Smooth muscle cell (in vitro differentiated cells): Measurements from ENCODE around the gene FHL3. TPM values are rescaled to one million over a fixed set of nuclear protein-coding genes. Genes with fewer than 3 reads are reported as not detected.

Source experiments
- DNase-seq: peaks from one replicate; lab custom pipeline; 2025; ENCODE audit not compliant: unreplicated experiment; lab: John Stamatoyannopoulos, UW
- H2AFZ ChIP-seq: fragments of 200-600 bp; sonication (generic); 2 replicates; pipeline ENCODE4 v1.6.0; 2016; ENCODE audit warnings: antibody characterized with exemption, low read depth, mild to moderate bottlenecking
- H3F3A ChIP-seq: fragments of 200-600 bp; sonication (generic); 2 replicates; pipeline ENCODE4 v1.6.0; 2017; ENCODE audit warnings: antibody characterized with exemption, low read depth
- H3K27ac ChIP-seq: fragments of 200-600 bp; sonication (generic); 2 replicates; pipeline ENCODE4 v1.5.1; 2016; ENCODE audit warnings: low read depth, mild to moderate bottlenecking
- H3K27me3 ChIP-seq: fragments of 200-600 bp; sonication (generic); 2 replicates; pipeline ENCODE4 v1.6.1; 2016; ENCODE audit warnings: low read depth, mild to moderate bottlenecking
- H3K36me3 ChIP-seq: fragments of 200-600 bp; sonication (generic); 2 replicates; pipeline ENCODE4 v1.5.1; 2016; ENCODE audit warnings: low read depth
- H3K4me1 ChIP-seq: fragments of 200-600 bp; sonication (generic); 2 replicates; pipeline ENCODE4 v1.5.1; 2016; ENCODE audit warnings: low read depth
- H3K4me2 ChIP-seq: fragments of 200-600 bp; sonication (generic); 2 replicates; pipeline ENCODE4 v1.6.0; 2016; ENCODE audit warnings: mild to moderate bottlenecking
- H3K4me3 ChIP-seq: fragments of 200-600 bp; sonication (generic); 2 replicates; pipeline ENCODE4 v1.5.1; 2016; ENCODE audit warnings: mild to moderate bottlenecking
- H3K79me2 ChIP-seq: fragments of 200-600 bp; sonication (generic); 2 replicates; pipeline ENCODE4 v1.6.0; 2016; ENCODE audit warnings: low read depth, mild to moderate bottlenecking
- H3K9ac ChIP-seq: fragments of 200-600 bp; sonication (generic); 2 replicates; pipeline ENCODE4 v1.6.0; 2016; ENCODE audit warnings: low read depth
- H3K9me3 ChIP-seq: fragments of 200-600 bp; sonication (generic); replicated peaks from 2 replicates; pipeline ENCODE4 v1.5.1; 2016; ENCODE audit warnings: low read depth
- H4K20me1 ChIP-seq: fragments of 200-600 bp; sonication (generic); 2 replicates; pipeline ENCODE4 v1.6.0; 2016; ENCODE audit warnings: low read depth
- CTCF ChIP-seq: fragments of 200-600 bp; sonication (generic); IDR thresholded peaks from 2 replicates; pipeline ENCODE4 v1.5.1; 2017; ENCODE audit warnings: borderline replicate concordance, mild to moderate bottlenecking, antibody characterized with exemption; ENCODE audit not compliant: insufficient read depth, poor library complexity, severe bottlenecking
- WGBS: methylation state at CpG from one replicate; pipeline ENCODE4 v1.1.7; 2016; ENCODE audit warnings: low lambda C conversion rate; 5-methylcytosine and 5-hydroxymethylcytosine counted together
- polyA plus RNA-seq: library from polyadenylated mRNA; unstranded; fragments of >200 nt; fragmentation: Nextera tagmentation; extraction: Ambion mirVana; gene quantifications from 2 replicates; pipeline ENCODE4 v1.2.1, GENCODE V29; 2016
- total RNA-seq: library from RNA; depleted of rRNA; stranded (reverse); fragments of >200 nt; gene quantifications from 2 replicates; pipeline ENCODE4 v1.2.3, GENCODE V29; 2014

FHL3 gene
- total and polyA plus RNA-seq, 2 experiments from 2014 or later = 29.5 to 70.2 TPM

GRCh38 chr1:38020396-38020795, 15.1 kb upstream of the FHL3 start:
- no peaks in the 10 kb centered on the region for H3K4me1 ChIP-seq
- no peak for TF ChIP-seq CTCF
- H3K4me2 ChIP-seq = no peak overlapping the region
- H2AFZ ChIP-seq = no peak overlapping the region
- no peaks in the 10 kb centered on the region for H3K9me3 ChIP-seq
- no peak overlapping the region for H3K27ac ChIP-seq
- no peak overlapping the region for H3K9ac ChIP-seq
- WGBS = 85% methylated on average over 2 of the region's 2 CpGs
- H4K20me1 ChIP-seq = peaks cover 40% of the 10 kb centered on the region
- no peak for DNase-seq
- H3K36me3 ChIP-seq = peaks cover 30% of the 10 kb centered on the region
- H3K79me2 ChIP-seq = peaks cover 46% of the 10 kb centered on the region
- H3K27me3 ChIP-seq = no peaks in the 10 kb centered on the region
- H3K4me3 ChIP-seq = no peak overlapping the region
- no peaks in the 10 kb centered on the region for H3F3A ChIP-seq

- 90% methylated on average over 6 of the region's 6 CpGs for WGBS
- no peak overlapping the region for H3K9ac ChIP-seq
- no peaks in the 10 kb centered on the region for H3K4me1 ChIP-seq
- no peaks in the 10 kb centered on the region for H3F3A ChIP-seq
- peaks cover 54% of the 10 kb centered on the region for H4K20me1 ChIP-seq
- peaks cover 61% of the 10 kb centered on the region for H3K79me2 ChIP-seq
- no peak overlapping the region for H2AFZ ChIP-seq
- no peaks in the 10 kb centered on the region for H3K27me3 ChIP-seq
- H3K36me3 ChIP-seq = peaks cover 22% of the 10 kb centered on the region
- no peaks in the 10 kb centered on the region for H3K9me3 ChIP-seq
- peak; percentile 54 for TF ChIP-seq CTCF
- H3K27ac ChIP-seq = no peak overlapping the region
- no peak overlapping the region for H3K4me3 ChIP-seq
- no peak for DNase-seq
- no peak overlapping the region for H3K4me2 ChIP-seq
Observed at GRCh38 chr1:38018864-38019343, 13.6 kb upstream of the FHL3 start.

GRCh38 chr1:38015978-38016725, 10.8 kb upstream of the FHL3 start:
- WGBS = 85% methylated on average over 6 of the region's 6 CpGs
- Histone ChIP-seq H3K79me2 (peaks cover 70% of the 10 kb centered on the region), H3K27ac (no peak overlapping the region)

More at GRCh38 chr1:38015978-38016725, 10.8 kb upstream of the FHL3 start:
- Histone ChIP-seq H3K4me3 (no peak overlapping the region), H3K27me3 (no peaks in the 10 kb centered on the region), H3F3A (peaks cover 5% of the 10 kb centered on the region), H3K4me2 (no peak overlapping the region), H3K9me3 (no peaks in the 10 kb centered on the region), H3K4me1 (peaks cover 8% of the 10 kb centered on the region), H3K36me3 (peaks cover 6% of the 10 kb centered on the region), H2AFZ (no peak overlapping the region), H4K20me1 (peaks cover 56% of the 10 kb centered on the region), H3K9ac (no peak overlapping the region)
- no peak for DNase-seq
- no peak for TF ChIP-seq CTCF
